ENCODE data around the gene RAD51B.

RAD51B gene

GRCh38 chr14:68663385-68664076, 844.0 kb downstream of the RAD51B start:
- TF ChIP-seq CTCF (IDR thresholded peaks at IDR 0.05): no peak

- TF ChIP-seq CTCF (IDR thresholded peaks at IDR 0.05): no peak
These were observed 844.7 kb downstream of the RAD51B start for GRCh38 chr14:68664225-68664681.

GRCh38 chr14:68665131-68665530, 845.6 kb downstream of the RAD51B start:
- TF ChIP-seq CTCF (IDR thresholded peaks at IDR 0.05): no peak

- TF ChIP-seq CTCF (IDR thresholded peaks at IDR 0.05): no peak
These were observed 846.2 kb downstream of the RAD51B start for GRCh38 chr14:68665792-68666204.

- no peak for TF ChIP-seq CTCF (IDR thresholded peaks at IDR 0.05)
These were observed 846.7 kb downstream of the RAD51B start for GRCh38 chr14:68666236-68666635.

GRCh38 chr14:68666899-68667298, 847.3 kb downstream of the RAD51B start:
- TF ChIP-seq CTCF (IDR thresholded peaks at IDR 0.05): no peak

GRCh38 chr14:68667313-68667791, 847.8 kb downstream of the RAD51B start:
- no peak for TF ChIP-seq CTCF (IDR thresholded peaks at IDR 0.05)
